DMS 273 (cell line): ENCODE data around the gene CSNK1A1L.
A peak's percentile ranks its signal among the peaks of the same experiment; 100 is the strongest.

Source experiments
- DNase-seq: peaks from one replicate; lab custom pipeline; 2025; ENCODE audit not compliant: unreplicated experiment; lab: John Stamatoyannopoulos, UW

The CSNK1A1L gene

GRCh38 chr13:37105251-37105714 lies at the start of gene CSNK1A1L:
CSNK1A1L (minus strand) TSS chr13:37105664; CDS start chr13:37105256, 408 bp downstream.
- no peak for DNase-seq

- no peak for DNase-seq
Measured at GRCh38 chr13:37149380-37149779, 43.9 kb upstream of the CSNK1A1L start.

GRCh38 chr13:37148501-37148900 lies 43.0 kb upstream of the CSNK1A1L start:
- peak; percentile 8 for DNase-seq

GRCh38 chr13:37144661-37145060 lies 39.2 kb upstream of the CSNK1A1L start:
- no peak for DNase-seq

GRCh38 chr13:37143911-37144310 lies 38.4 kb upstream of the CSNK1A1L start:
- DNase-seq: no peak

- no peak for DNase-seq
Measured at GRCh38 chr13:37142877-37143276, 37.4 kb upstream of the CSNK1A1L start.

- DNase-seq: no peak
Measured at GRCh38 chr13:37141011-37141410, 35.5 kb upstream of the CSNK1A1L start.

GRCh38 chr13:37139356-37139755 lies 33.9 kb upstream of the CSNK1A1L start:
- DNase-seq: no peak

- DNase-seq: no peak
Measured at GRCh38 chr13:37138926-37139325, 33.5 kb upstream of the CSNK1A1L start.

GRCh38 chr13:37138169-37138568 lies 32.7 kb upstream of the CSNK1A1L start:
- DNase-seq: peak; percentile 62

GRCh38 chr13:37136633-37137032 lies 31.2 kb upstream of the CSNK1A1L start:
- DNase-seq: no peak

GRCh38 chr13:37136187-37136586 lies 30.7 kb upstream of the CSNK1A1L start:
- DNase-seq: no peak

GRCh38 chr13:37134411-37135041 lies 29.1 kb upstream of the CSNK1A1L start:
- DNase-seq: no peak

- no peak for DNase-seq
Measured at GRCh38 chr13:37132211-37132610, 26.7 kb upstream of the CSNK1A1L start.

- DNase-seq: no peak
Measured at GRCh38 chr13:37131092-37131491, 25.6 kb upstream of the CSNK1A1L start.

- DNase-seq: no peak
Measured at GRCh38 chr13:37129866-37130265, 24.4 kb upstream of the CSNK1A1L start.

GRCh38 chr13:37127691-37128241 lies 22.3 kb upstream of the CSNK1A1L start:
- peak; percentile 77 for DNase-seq

- DNase-seq: no peak
Measured at GRCh38 chr13:37123337-37123736, 17.9 kb upstream of the CSNK1A1L start.

- DNase-seq: no peak
Measured at GRCh38 chr13:37118016-37118415, 12.6 kb upstream of the CSNK1A1L start.

GRCh38 chr13:37114250-37114649 lies 8.8 kb upstream of the CSNK1A1L start:
- DNase-seq: no peak

- DNase-seq: no peak
Measured at GRCh38 chr13:37113534-37113933, 8.1 kb upstream of the CSNK1A1L start.

GRCh38 chr13:37109051-37109678 lies 3.7 kb upstream of the CSNK1A1L start:
- peak; percentile 58 for DNase-seq
